ENCODE measurements around the gene WHAMM.

WHAMM gene

GRCh38 chr15:82781349-82781748 is 28.1 kb upstream of the WHAMM start:
- H3K4me2 ChIP-seq (ENCODE audit: low read depth, low read length, poor library complexity, severe bottlenecking) = no peak overlapping the region
- H2AFZ ChIP-seq (ENCODE audit: low read depth, low read length, severe bottlenecking) = no peak overlapping the region
- no peak overlapping the region for H3K4me3 ChIP-seq (ENCODE audit: insufficient read depth, low read length, poor library complexity, severe bottlenecking)
- no peak overlapping the region for H3K9ac ChIP-seq (ENCODE audit: low read length)
- no peaks in the 10 kb centered on the region for H3K79me2 ChIP-seq (ENCODE audit: insufficient read depth, low read length)
- H4K20me1 ChIP-seq (ENCODE audit: low read depth, low read length) = no peaks in the 10 kb centered on the region
- no peaks in the 10 kb centered on the region for H3F3A ChIP-seq (ENCODE audit: insufficient read depth)
- H3K9me2 ChIP-seq (replicated peaks; ENCODE audit: insufficient read depth, low read length) = no peaks in the 10 kb centered on the region
- no peak for TF ChIP-seq EZH2phosphoT487 (conservative IDR thresholded peaks at IDR 0.05; ENCODE audit: low read length)
- TF ChIP-seq, protein P1, sequence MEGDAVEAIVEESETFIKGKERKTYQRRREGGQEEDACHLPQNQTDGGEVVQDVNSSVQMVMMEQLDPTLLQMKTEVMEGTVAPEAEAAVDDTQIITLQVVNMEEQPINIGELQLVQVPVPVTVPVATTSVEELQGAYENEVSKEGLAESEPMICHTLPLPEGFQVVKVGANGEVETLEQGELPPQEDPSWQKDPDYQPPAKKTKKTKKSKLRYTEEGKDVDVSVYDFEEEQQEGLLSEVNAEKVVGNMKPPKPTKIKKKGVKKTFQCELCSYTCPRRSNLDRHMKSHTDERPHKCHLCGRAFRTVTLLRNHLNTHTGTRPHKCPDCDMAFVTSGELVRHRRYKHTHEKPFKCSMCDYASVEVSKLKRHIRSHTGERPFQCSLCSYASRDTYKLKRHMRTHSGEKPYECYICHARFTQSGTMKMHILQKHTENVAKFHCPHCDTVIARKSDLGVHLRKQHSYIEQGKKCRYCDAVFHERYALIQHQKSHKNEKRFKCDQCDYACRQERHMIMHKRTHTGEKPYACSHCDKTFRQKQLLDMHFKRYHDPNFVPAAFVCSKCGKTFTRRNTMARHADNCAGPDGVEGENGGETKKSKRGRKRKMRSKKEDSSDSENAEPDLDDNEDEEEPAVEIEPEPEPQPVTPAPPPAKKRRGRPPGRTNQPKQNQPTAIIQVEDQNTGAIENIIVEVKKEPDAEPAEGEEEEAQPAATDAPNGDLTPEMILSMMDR (IDR thresholded peaks at IDR 0.05; ENCODE audit: insufficient read depth, low read length, poor library complexity, severe bottlenecking) = no peak
- no peak overlapping the region for H3K27ac ChIP-seq (ENCODE audit: low read depth, low read length)
- no peaks in the 10 kb centered on the region for H3K36me3 ChIP-seq (ENCODE audit: low read length)
- H3K9me3 ChIP-seq (ENCODE audit: insufficient read depth, low read length) = no peaks in the 10 kb centered on the region
- H3K27me3 ChIP-seq (ENCODE audit: low read length) = no peaks in the 10 kb centered on the region

- no peaks in the 10 kb centered on the region for H4K20me1 ChIP-seq (ENCODE audit: low read depth, low read length)
- H3F3A ChIP-seq (ENCODE audit: insufficient read depth) = no peaks in the 10 kb centered on the region
- no peak overlapping the region for H2AFZ ChIP-seq (ENCODE audit: low read depth, low read length, severe bottlenecking)
- no peaks in the 10 kb centered on the region for H3K9me3 ChIP-seq (ENCODE audit: insufficient read depth, low read length)
- H3K36me3 ChIP-seq (ENCODE audit: low read length) = no peaks in the 10 kb centered on the region
- no peak overlapping the region for H3K27ac ChIP-seq (ENCODE audit: low read depth, low read length)
- no peaks in the 10 kb centered on the region for H3K79me2 ChIP-seq (ENCODE audit: insufficient read depth, low read length)
- H3K4me2 ChIP-seq (ENCODE audit: low read depth, low read length, poor library complexity, severe bottlenecking) = no peak overlapping the region
- no peak overlapping the region for H3K9ac ChIP-seq (ENCODE audit: low read length)
- TF ChIP-seq, protein P1 (IDR thresholded peaks at IDR 0.05; ENCODE audit: insufficient read depth, low read length, poor library complexity, severe bottlenecking) = no peak
- no peak for TF ChIP-seq EZH2phosphoT487 (conservative IDR thresholded peaks at IDR 0.05; ENCODE audit: low read length)
- no peak overlapping the region for H3K4me3 ChIP-seq (ENCODE audit: insufficient read depth, low read length, poor library complexity, severe bottlenecking)
- no peaks in the 10 kb centered on the region for H3K9me2 ChIP-seq (replicated peaks; ENCODE audit: insufficient read depth, low read length)
- H3K27me3 ChIP-seq (ENCODE audit: low read length) = no peaks in the 10 kb centered on the region
Measured at GRCh38 chr15:82788496-82788895, 20.9 kb upstream of the WHAMM start.

DNA sequence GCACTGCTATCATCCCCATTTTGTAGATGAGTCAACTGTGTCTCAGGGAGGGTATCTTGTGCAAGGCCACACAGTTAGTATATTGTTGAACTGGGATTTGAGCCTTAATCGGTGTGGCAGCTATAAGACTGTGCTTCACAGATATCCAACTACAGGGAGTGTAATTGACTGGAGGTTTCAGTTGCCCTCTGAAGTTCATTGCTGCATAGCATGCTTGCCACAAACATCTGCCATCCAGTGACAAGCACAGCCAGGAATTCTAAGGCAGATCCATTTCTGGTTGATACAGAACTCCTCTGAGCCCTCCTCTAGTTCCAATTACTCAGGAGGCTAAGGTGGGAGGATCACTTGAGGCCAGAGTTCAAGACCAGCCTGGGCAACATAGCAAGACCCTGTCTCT is 19.9 kb upstream of the WHAMM start:
- Histone ChIP-seq H3K36me3 (ENCODE audit: low read length) (no peaks in the 10 kb centered on the region), H3K9me3 (ENCODE audit: insufficient read depth, low read length) (peaks cover 5% of the 10 kb centered on the region; the same call in 1 of the 2 replicates), H4K20me1 (ENCODE audit: low read depth, low read length) (no peaks in the 10 kb centered on the region), H3K4me3 (ENCODE audit: insufficient read depth, low read length, poor library complexity, severe bottlenecking) (no peak overlapping the region), H3F3A (ENCODE audit: insufficient read depth) (no peaks in the 10 kb centered on the region), H2AFZ (ENCODE audit: low read depth, low read length, severe bottlenecking) (no peak overlapping the region), H3K9me2 (replicated peaks; ENCODE audit: insufficient read depth, low read length) (no peaks in the 10 kb centered on the region), H3K27me3 (ENCODE audit: low read length) (no peaks in the 10 kb centered on the region), H3K9ac (ENCODE audit: low read length) (no peak overlapping the region), H3K79me2 (ENCODE audit: insufficient read depth, low read length) (no peaks in the 10 kb centered on the region), H3K4me2 (ENCODE audit: low read depth, low read length, poor library complexity, severe bottlenecking) (no peak overlapping the region), H3K27ac (ENCODE audit: low read depth, low read length) (no peak overlapping the region)
- TF ChIP-seq, protein P1 (IDR thresholded peaks at IDR 0.05; ENCODE audit: insufficient read depth, low read length, poor library complexity, severe bottlenecking) = no peak
- no peak for TF ChIP-seq EZH2phosphoT487 (conservative IDR thresholded peaks at IDR 0.05; ENCODE audit: low read length)
